H1 (cell line): ENCODE results near the gene TMEM132A. TPM values are rescaled to one million over a fixed set of nuclear protein-coding genes. Genes with fewer than 3 reads are reported as not detected.

Experiments
- CTCF ChIA-PET: fragments of 300-600 bp; sonication (Branson Sonifier 250); formaldehyde crosslinking; loops from one replicate; lab custom pipeline; 2021; ENCODE audit not compliant: partially characterized antibody; lab: Charles Lee
- POLR2A ChIA-PET: fragments of 300-600 bp; sonication (Branson Sonifier 250); formaldehyde crosslinking; loops from one replicate; lab custom pipeline; 2021; ENCODE audit warnings: inconsistent platforms; ENCODE audit not compliant: partially characterized antibody; lab: Charles Lee
- DNase-seq, 2 experiments: peaks; one replicate each; pipeline versions ENCODE4 v3.0.0 to v3.0.0-alpha.2; 2010 to 2022; ENCODE audit warnings: low spot score in 2 of 2, low read depth in 1 of 2, mixed read lengths in 1 of 2
- FAIRE-seq: peaks from 2 replicates; lab custom pipeline; 2011; peaks lifted over from hg19 to GRCh38; lab: Jason Lieb, UNC
- H2AFZ ChIP-seq: 2 replicates; pipeline ENCODE4 v1.8.1; 2012; ENCODE audit warnings: low read length, inconsistent platforms
- H2AK5ac ChIP-seq: 2 replicates; pipeline ENCODE4 v1.6.1; 2013; ENCODE audit warnings: low read depth, low read length
- H2BK120ac ChIP-seq: replicated peaks from 2 replicates; pipeline ENCODE3; 2013; ENCODE audit warnings: low read depth, low read length, inconsistent platforms
- H2BK12ac ChIP-seq: 2 replicates; pipeline ENCODE4 v1.6.1; 2013; ENCODE audit warnings: low read depth, low read length
- H2BK15ac ChIP-seq: 2 replicates; pipeline ENCODE4 v1.6.1; 2013; ENCODE audit warnings: low read length
- H2BK20ac ChIP-seq: 2 replicates; pipeline ENCODE4 v1.6.1; 2013; ENCODE audit warnings: low read length
- H2BK5ac ChIP-seq: 2 replicates; pipeline ENCODE4 v1.6.1; 2013; ENCODE audit warnings: low read depth, low read length
- H3K14ac ChIP-seq: 2 replicates; pipeline ENCODE4 v1.6.1; 2013; ENCODE audit warnings: inconsistent platforms; ENCODE audit not compliant: insufficient read length
- H3K18ac ChIP-seq: 2 replicates; pipeline ENCODE4 v1.6.1; 2013; ENCODE audit warnings: low read length; ENCODE audit errors: extremely low read depth
- H3K23ac ChIP-seq: 2 replicates; pipeline ENCODE4 v1.6.1; 2013; ENCODE audit warnings: inconsistent platforms; ENCODE audit not compliant: insufficient read length
- H3K23me2 ChIP-seq: 2 replicates; pipeline ENCODE4 v1.6.1; 2013; ENCODE audit warnings: low read depth, low read length
- H3K27ac ChIP-seq: 2 replicates; pipeline ENCODE4 v1.6.1; 2011; ENCODE audit warnings: low read depth, low read length, inconsistent platforms
- H3K27me3 ChIP-seq, 4 experiments: replicated peaks in 1 of 4; 1 replicate in 1 of 4; 2 replicates in 3 of 4; pipeline versions ENCODE4 v1.6.1 to v1.8.1; 2011 to 2013; ENCODE audit warnings: low read length in 3 of 4, mild to moderate bottlenecking in 3 of 4, inconsistent platforms in 2 of 4, mixed read lengths in 2 of 4, moderate library complexity in 1 of 4; ENCODE audit not compliant: control insufficient read depth in 3 of 4, insufficient read depth in 3 of 4; ENCODE audit errors: extremely low read depth in 1 of 4
- H3K36me3 ChIP-seq, 4 experiments: 2 replicates each; pipeline versions ENCODE4 v1.6.1 to v1.8.1; 2011 to 2013; ENCODE audit warnings: mild to moderate bottlenecking in 4 of 4, low read length in 3 of 4, moderate library complexity in 2 of 4, control low read depth in 1 of 4, inconsistent platforms in 1 of 4; ENCODE audit not compliant: insufficient read depth in 4 of 4, control insufficient read depth in 2 of 4
- H3K4ac ChIP-seq: replicated peaks from 2 replicates; pipeline ENCODE3; 2013; ENCODE audit warnings: low read length, low read depth, mixed read lengths, inconsistent platforms; ENCODE audit not compliant: insufficient read length
- H3K4me1 ChIP-seq, 4 experiments: replicated peaks in 1 of 4; 1 replicate in 1 of 4; 2 replicates in 3 of 4; pipeline versions ENCODE4 v1.6.1 to v1.8.1; 2011 to 2013; ENCODE audit warnings: low read length in 3 of 4, inconsistent platforms in 2 of 4, mixed read lengths in 1 of 4; ENCODE audit not compliant: insufficient read depth in 4 of 4, control insufficient read depth in 3 of 4
- H3K4me2 ChIP-seq, 2 experiments: 2 replicates each; pipeline versions ENCODE4 v1.6.1 to v1.8.1; 2011 to 2013; ENCODE audit warnings: low read depth in 2 of 2, low read length in 2 of 2, control low read depth in 1 of 2, inconsistent platforms in 1 of 2, mild to moderate bottlenecking in 1 of 2; ENCODE audit not compliant: insufficient read depth in 1 of 2
- H3K4me3 ChIP-seq, 4 experiments: fragments of 200-600, 300-600 bp in 1 of 4; sonication (generic), shearing (Covaris generic), sonication (Bioruptor Twin) in 1 of 4; 2 replicates each; pipeline versions ENCODE4 v1.5.1 to v1.8.1; 2011 to 2016; ENCODE audit warnings: low read length in 4 of 4, low read depth in 3 of 4, control low read depth in 2 of 4, inconsistent platforms in 2 of 4, mild to moderate bottlenecking in 2 of 4, mixed read lengths in 1 of 4, moderate library complexity in 1 of 4; ENCODE audit not compliant: insufficient read depth in 2 of 4; ENCODE audit errors: extremely low read depth in 1 of 4
- H3K56ac ChIP-seq: replicated peaks from 2 replicates; pipeline ENCODE3; 2013; ENCODE audit warnings: low read depth, mild to moderate bottlenecking, mixed read lengths, low read length, inconsistent platforms; ENCODE audit not compliant: insufficient read length
- H3K79me1 ChIP-seq: 2 replicates; pipeline ENCODE4 v1.6.1; 2013; ENCODE audit warnings: low read depth, low read length, control low read depth
- H3K79me2 ChIP-seq, 2 experiments: 2 replicates each; pipeline versions ENCODE4 v1.6.1 to v1.8.1; 2012 to 2013; ENCODE audit warnings: low read length in 2 of 2, mild to moderate bottlenecking in 2 of 2, inconsistent platforms in 1 of 2; ENCODE audit not compliant: insufficient read depth in 2 of 2, control insufficient read depth in 1 of 2
- H3K9ac ChIP-seq, 4 experiments: replicated peaks in 1 of 4; 1 replicate in 1 of 4; 2 replicates in 3 of 4; pipeline versions ENCODE4 v1.6.1 to v1.8.1; 2011 to 2013; ENCODE audit warnings: low read depth in 3 of 4, low read length in 3 of 4, control low read depth in 2 of 4, mild to moderate bottlenecking in 2 of 4, moderate library complexity in 2 of 4, inconsistent platforms in 1 of 4; ENCODE audit errors: extremely low read depth in 1 of 4
- H3K9me3 ChIP-seq, 2 experiments: 2 replicates each; pipeline versions ENCODE4 v1.6.1 to v1.8.1; 2012 to 2013; ENCODE audit warnings: mild to moderate bottlenecking in 2 of 2, moderate library complexity in 2 of 2, control low read depth in 1 of 2, inconsistent platforms in 1 of 2, low read depth in 1 of 2, low read length in 1 of 2, mixed read lengths in 1 of 2; ENCODE audit not compliant: insufficient read depth in 2 of 2
- H4K20me1 ChIP-seq, 2 experiments: replicated peaks in 1 of 2; 2 replicates each; pipeline versions ENCODE3 to v1.8.1; 2011 to 2013; ENCODE audit warnings: inconsistent platforms in 2 of 2, low read length in 2 of 2, mild to moderate bottlenecking in 1 of 2; ENCODE audit not compliant: insufficient read depth in 2 of 2, control insufficient read depth in 1 of 2
- H4K5ac ChIP-seq: 2 replicates; pipeline ENCODE4 v1.6.1; 2013; ENCODE audit warnings: low read length, low read depth, mixed read lengths, inconsistent platforms; ENCODE audit not compliant: insufficient read length
- H4K8ac ChIP-seq: 2 replicates; pipeline ENCODE4 v1.8.0; 2013; ENCODE audit warnings: mild to moderate bottlenecking, moderate library complexity, low read length, inconsistent platforms; ENCODE audit not compliant: insufficient read depth; ENCODE audit errors: extremely low read depth
- H4K91ac ChIP-seq: replicated peaks from 2 replicates; pipeline ENCODE3; 2013; ENCODE audit warnings: low read length, mixed read lengths, inconsistent platforms; ENCODE audit not compliant: insufficient read length
- CHD1 ChIP-seq: IDR thresholded peaks from 2 replicates; pipeline ENCODE4 v1.6.1; 2012; ENCODE audit warnings: low read depth, low read length, improper control_type of control experiment
- EZH2 ChIP-seq: fragments of 200-600 bp; sonication (generic); IDR thresholded peaks from 2 replicates; pipeline ENCODE4 v1.7.1; 2012; ENCODE audit warnings: low read depth, mild to moderate bottlenecking, moderate library complexity, low read length, inconsistent platforms; ENCODE audit not compliant: severe bottlenecking
- GTF2F1 ChIP-seq: IDR thresholded peaks from 2 replicates; pipeline ENCODE4 v1.6.1; 2012; ENCODE audit warnings: low read depth, low read length, improper control_type of control experiment, borderline replicate concordance
- KDM5A ChIP-seq: fragments of 200-600 bp; IDR thresholded peaks from 2 replicates; pipeline ENCODE4 v1.7.1; 2012; ENCODE audit warnings: mild to moderate bottlenecking, low read length, inconsistent platforms, mixed read lengths
- NANOG ChIP-seq: IDR thresholded peaks from 2 replicates; pipeline ENCODE4 v1.6.1; 2011; ENCODE audit warnings: low read length, low read depth, mild to moderate bottlenecking, inconsistent platforms; ENCODE audit not compliant: insufficient read depth, poor library complexity, severe bottlenecking
- RXRA ChIP-seq: IDR thresholded peaks from 2 replicates; pipeline ENCODE4 v1.6.1; 2011; ENCODE audit warnings: low read depth, mild to moderate bottlenecking, low read length, moderate library complexity; ENCODE audit not compliant: insufficient read depth
- SAP30 ChIP-seq: fragments of 300-600 bp; sonication (generic); IDR thresholded peaks from 2 replicates; pipeline ENCODE4 v1.7.1; 2012; ENCODE audit warnings: low read length, moderate library complexity, mild to moderate bottlenecking, inconsistent platforms; ENCODE audit not compliant: insufficient read depth, insufficient replicate concordance
- SP4 ChIP-seq: IDR thresholded peaks from 2 replicates; pipeline ENCODE4 v1.6.1; 2012; ENCODE audit warnings: low read length, inconsistent platforms
- TAF7 ChIP-seq: optimal IDR thresholded peaks from 2 replicates; pipeline ENCODE3; 2011; ENCODE audit warnings: low read depth, mild to moderate bottlenecking, inconsistent platforms, low read length, moderate library complexity, borderline replicate concordance
- WGBS, 2 experiments: shearing (Covaris generic) in 1 of 2; methylation state at CpG; one replicate each; pipeline versions ENCODE4 v1.1.6 to v1.1.7; 2013 to 2015; ENCODE audit warnings: low lambda C conversion rate in 2 of 2, mixed read lengths in 2 of 2, inconsistent platforms in 1 of 2, low coverage in 1 of 2, missing lambda C conversion rate in 1 of 2; ENCODE audit not compliant: insufficient replicate concordance in 2 of 2, insufficient coverage in 1 of 2, insufficient read length in 1 of 2; ENCODE audit errors: extremely low coverage in 1 of 2, missing lambda C conversion rate in 1 of 2; 5-methylcytosine and 5-hydroxymethylcytosine counted together
- polyA plus RNA-seq, 7 experiments: library from polyadenylated mRNA; depleted of rRNA in 3 of 7; stranded (reverse) in 5 of 7; unstranded in 2 of 7; fragments of >200 nt in 5 of 7; fragments of 200-250 nt in 2 of 7; gene quantifications; 1 replicate in 5 of 7; 2 replicates in 1 of 7; 4 replicates in 1 of 7; pipeline versions ENCODE4 v1.2.1 to v1.2.3, GENCODE V29; 2011 to 2013; ENCODE audit warnings: missing spikeins in 2 of 7, mixed read lengths in 2 of 7
- total RNA-seq: library from RNA; stranded (reverse); fragmentation: NEBNext Ultra II Directional; extraction: Animal tissue kit (Norgen Biotek cat#: 25700); gene quantifications from 2 replicates; pipeline ENCODE4 v1.2.1, GENCODE V29; 2021
- TF ChIP-seq, protein P1 (sequence below): IDR thresholded peaks from 2 replicates; pipeline ENCODE4 v1.6.1; 2012; ENCODE audit warnings: inconsistent platforms

Gene TMEM132A
- total and polyA plus RNA-seq, 2 of the 8 experiments (the other 6 are each of a cell fraction or from before 2014, with no cell fraction given): 46.6 to 97.9 TPM

DNA sequence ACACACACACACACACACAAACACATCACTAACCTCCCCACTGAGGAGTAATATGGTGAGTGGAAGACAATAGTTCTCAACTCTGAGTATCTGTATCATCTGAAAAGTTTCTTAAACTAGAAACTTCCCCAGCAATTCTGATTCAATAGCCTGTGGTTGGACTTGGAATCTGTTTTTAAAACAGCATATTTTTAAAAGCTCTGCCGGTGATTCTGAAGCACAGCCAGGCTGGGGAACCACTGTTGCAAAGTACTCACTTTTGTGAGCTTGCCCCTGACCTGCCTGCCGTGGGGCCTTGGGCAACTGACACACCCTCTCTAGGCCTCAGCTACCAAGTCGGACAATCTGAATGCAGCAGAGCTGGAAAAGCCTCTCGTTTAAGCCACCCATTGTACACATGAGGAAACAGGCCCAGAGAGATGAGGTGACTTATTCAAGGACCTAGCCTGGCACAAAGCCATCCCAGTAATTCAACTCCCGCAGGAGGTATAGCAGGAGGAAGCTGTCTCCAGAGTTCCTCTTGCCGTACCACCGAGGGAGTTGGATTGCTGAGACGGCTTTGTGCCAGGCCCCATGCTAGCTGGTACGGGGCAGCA is 18.8 kb downstream of the TMEM132A start:
- H3K79me2 ChIP-seq: peaks cover 0 to 2% of the 10 kb centered on the region in 2 experiments; a peak in 1 of 4 replicates
- H3K36me3 ChIP-seq: peaks cover 0 to 3% (median 1%) of the 10 kb centered on the region in 4 experiments; a peak in 2 of 8 replicates
- H3K56ac ChIP-seq: no peak overlapping the region
- DNase-seq: no peak
- H3K23ac ChIP-seq: no peak overlapping the region
- H3K18ac ChIP-seq: no peak overlapping the region
- H3K27me3 ChIP-seq: no peaks in the 10 kb centered on the region
- H3K9ac ChIP-seq: no peak overlapping the region
- no peak overlapping the region for H3K4me3 ChIP-seq
- peaks cover 0 to 6% (median 3%) of the 10 kb centered on the region in 4 experiments; a peak in 6 of 7 replicates for H3K4me1 ChIP-seq
- H3K79me1 ChIP-seq: no peaks in the 10 kb centered on the region; the same call in 1 of the 2 replicates
- H2AK5ac ChIP-seq: no peak overlapping the region
- H2BK20ac ChIP-seq: no peak overlapping the region
- H2BK12ac ChIP-seq: no peak overlapping the region
- no peak overlapping the region for H2BK120ac ChIP-seq
- no peaks in the 10 kb centered on the region for H3K23me2 ChIP-seq
- ChIA-PET POLR2A (interaction anchor here (0.8 to 2.0 kb wide), 3 partner anchors 8 to 234 kb away, joined by 4 to 10 read pairs (median 8); partner anchors contain the start of gene SLC15A3), CTCF (interaction anchor here (0.8 to 1.3 kb wide), 7 partner anchors 19 to 245 kb away, joined by 3 to 4 read pairs (median 3); partner anchors contain the start of gene TMEM132A)
- no peak overlapping the region for H2BK5ac ChIP-seq
- H3K9me3 ChIP-seq: no peaks in the 10 kb centered on the region
- H2BK15ac ChIP-seq: no peak overlapping the region
- no peak overlapping the region for H4K8ac ChIP-seq
- H3K27ac ChIP-seq: no peak overlapping the region
- H2AFZ ChIP-seq: no peak overlapping the region
- no peak overlapping the region for H3K4me2 ChIP-seq
- FAIRE-seq: no peak
- no peak overlapping the region for H3K14ac ChIP-seq
- H4K91ac ChIP-seq: no peak overlapping the region
- 89% methylated on average over 9 of the region's 9 CpGs; no CpG with 5 or more reads in 1 of the 2 experiments for WGBS, 2 experiments
- peaks cover 1 to 2% of the 10 kb centered on the region in 2 experiments for H4K20me1 ChIP-seq
- H4K5ac ChIP-seq: no peak overlapping the region
- H3K4ac ChIP-seq: no peak overlapping the region
- TF ChIP-seq GTF2F1 (no peak), SP4 (no peak), TAF7 (no peak), EZH2 (no peak), NANOG (no peak), KDM5A (no peak), SAP30 (no peak), RXRA (no peak), CHD1 (no peak)
- TF ChIP-seq, protein P1, sequence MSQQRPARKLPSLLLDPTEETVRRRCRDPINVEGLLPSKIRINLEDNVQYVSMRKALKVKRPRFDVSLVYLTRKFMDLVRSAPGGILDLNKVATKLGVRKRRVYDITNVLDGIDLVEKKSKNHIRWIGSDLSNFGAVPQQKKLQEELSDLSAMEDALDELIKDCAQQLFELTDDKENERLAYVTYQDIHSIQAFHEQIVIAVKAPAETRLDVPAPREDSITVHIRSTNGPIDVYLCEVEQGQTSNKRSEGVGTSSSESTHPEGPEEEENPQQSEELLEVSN: no peak
